GM21360 (cell line): ENCODE results near the gene MAP3K4.

Experiments used
- ATAC-seq: cut with Tn5 transposase; IDR thresholded peaks from one replicate; pipeline ENCODE4 v1.9.1; 2021; ENCODE audit warnings: mild to moderate bottlenecking, moderate library complexity; ENCODE audit not compliant: unreplicated experiment

The MAP3K4 gene

DNA sequence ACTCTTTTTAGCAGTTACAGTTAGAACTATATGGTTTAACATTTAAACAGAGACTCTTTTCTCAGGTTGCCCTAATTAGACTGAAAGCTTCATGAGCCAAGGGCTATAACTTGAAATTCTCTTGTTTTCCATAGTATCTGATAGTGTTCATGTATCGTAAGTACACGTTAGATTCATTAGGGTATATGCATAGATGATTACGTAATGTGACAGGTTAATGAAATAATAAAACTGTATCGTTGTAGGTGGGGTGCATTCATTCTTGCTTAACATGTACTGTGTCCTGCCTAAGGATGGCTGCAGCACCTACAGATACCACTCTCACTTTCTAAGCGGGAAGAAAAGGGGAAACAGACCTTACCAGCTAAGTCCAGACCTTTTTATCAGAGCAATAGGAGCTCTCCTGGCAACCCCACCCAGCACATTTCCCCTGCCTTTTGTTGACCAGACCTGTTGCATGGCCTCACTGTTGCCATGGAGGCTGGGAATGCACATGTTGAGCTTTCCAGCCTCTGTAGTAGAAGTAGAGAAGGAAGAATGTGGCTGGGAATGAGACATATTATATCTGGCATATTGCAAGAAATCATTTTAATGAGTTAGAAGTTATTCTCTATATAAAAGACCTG lies 83.0 kb downstream of the MAP3K4 start:
- no peak for ATAC-seq

DNA sequence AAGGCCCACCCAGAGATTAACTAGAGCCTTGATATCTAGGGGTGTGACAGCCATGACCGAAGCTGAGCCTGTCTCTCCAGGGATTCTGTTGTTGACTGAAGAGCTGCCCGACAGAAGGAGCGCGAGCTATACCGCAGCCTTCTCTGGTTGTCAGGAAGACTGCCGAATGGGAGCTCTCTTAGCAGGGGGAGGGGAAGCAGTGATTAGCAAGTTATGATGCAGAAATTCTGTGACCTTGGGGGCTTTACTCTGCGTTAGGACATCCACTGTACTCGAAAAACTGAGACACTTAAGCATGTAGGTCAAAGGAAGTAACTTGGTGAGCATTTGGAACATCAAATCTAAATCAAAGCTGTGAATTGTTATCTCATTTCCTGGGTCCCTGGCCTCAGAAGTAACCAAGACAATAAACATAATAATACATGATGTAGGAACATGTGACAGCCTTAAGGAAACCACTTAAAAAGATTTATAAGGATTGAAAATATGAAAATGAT lies 84.7 kb downstream of the MAP3K4 start:
- no peak for ATAC-seq

DNA sequence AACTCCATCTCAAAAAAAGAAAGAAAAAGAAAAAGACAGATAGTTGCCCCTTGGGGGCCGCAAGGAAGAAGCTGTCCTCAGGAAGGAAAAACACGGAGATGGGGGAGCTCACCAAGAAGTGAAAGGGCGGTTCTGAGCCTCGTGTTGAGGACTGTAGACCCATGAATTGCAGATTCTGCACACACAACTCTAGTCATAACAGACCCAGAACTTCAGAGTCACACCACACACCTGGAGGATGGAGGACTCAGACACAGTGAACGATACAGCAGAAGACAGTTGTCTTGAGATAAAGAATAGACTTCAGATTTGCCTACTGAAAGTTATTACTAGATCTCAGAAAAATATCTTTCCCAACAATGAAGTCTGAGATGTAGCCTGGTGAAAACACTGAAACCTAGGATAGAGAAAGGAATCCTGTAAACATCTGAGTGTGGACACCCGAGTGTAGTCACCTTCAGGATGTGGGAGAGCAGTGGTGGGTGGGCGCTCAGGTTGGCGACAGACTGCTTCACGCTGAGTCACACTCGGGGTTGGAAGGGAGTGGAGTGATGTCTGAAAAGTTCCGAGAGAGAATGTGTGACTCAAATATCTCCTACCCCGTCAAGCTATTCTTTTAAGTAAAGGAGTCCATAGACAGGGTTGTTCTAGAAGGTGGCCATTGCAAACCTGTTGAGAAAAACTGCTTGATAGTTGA lies 88.1 kb downstream of the MAP3K4 start:
- ATAC-seq: no peak

DNA sequence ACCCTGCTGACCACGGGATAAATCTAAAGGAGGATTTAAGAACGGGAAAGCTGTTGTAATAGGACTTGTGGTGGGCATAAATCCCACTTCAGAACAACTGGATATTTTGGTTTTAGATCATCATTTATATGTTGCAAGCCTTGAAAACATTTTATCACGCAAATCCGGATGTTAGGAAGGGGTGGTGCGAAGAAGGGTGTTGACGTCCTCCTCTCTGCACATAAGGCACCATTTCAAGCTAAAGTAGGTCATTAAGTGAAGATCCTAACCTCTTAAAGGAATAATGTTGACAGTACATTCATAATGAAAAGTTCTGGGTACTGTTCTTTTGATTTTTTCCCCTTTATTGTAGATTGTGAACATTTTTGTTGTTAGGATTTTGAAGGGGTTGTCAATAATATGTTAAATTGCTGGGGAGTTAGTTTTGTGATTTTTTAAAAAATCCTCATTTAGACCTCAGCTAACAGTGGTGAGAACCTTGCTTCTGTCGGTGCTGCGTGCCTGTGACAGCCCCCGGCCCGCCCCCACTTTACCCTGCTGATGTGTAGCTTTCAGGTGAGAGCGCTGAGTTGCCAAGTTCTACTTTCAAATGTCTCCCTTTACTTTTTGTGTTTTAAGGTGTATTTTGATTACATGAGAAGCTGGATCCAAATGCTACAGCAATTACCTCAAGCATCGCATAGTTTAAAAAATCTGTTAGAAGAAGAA lies 88.8 kb downstream of the MAP3K4 start:
- no peak for ATAC-seq

DNA sequence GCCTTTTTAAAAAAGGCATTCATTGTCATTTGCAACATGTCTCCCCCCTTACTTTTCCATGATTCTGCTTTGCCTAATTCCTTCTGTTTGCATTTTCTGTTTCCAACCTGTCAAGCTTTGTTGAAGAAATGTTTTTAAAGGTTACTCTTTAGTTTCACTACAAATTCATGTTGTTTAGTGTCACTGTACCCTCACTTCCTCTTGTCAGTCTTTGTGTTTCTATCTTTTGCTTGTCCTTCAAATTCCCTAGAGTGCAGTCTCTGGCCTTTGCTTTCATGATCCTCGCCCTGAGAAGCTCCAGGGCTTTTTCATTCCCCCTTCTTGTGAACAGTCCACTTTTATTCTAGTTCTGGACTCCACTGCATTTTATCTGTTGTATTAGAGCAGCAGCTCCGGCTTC lies 90.6 kb downstream of the MAP3K4 start:
- no peak for ATAC-seq

DNA sequence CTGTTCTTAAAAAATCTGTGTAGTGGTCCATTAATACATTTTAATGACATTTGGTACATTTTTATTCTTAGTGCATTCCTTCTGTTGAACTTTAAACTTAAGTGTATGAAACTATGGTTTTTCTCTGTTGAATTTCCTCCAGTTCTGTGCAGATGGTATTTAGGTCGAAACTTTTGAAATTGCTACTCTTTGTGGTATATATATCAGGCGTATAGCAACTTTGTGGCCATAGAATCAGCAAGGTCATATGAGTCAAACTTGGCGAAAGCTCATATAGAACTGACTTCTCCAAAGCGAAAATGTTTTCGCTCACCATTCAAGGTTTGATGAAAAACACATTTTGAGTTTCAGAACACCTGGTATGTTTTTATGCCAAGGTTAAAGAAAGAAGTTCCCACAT lies 93.7 kb downstream of the MAP3K4 start:
- no peak for ATAC-seq

DNA sequence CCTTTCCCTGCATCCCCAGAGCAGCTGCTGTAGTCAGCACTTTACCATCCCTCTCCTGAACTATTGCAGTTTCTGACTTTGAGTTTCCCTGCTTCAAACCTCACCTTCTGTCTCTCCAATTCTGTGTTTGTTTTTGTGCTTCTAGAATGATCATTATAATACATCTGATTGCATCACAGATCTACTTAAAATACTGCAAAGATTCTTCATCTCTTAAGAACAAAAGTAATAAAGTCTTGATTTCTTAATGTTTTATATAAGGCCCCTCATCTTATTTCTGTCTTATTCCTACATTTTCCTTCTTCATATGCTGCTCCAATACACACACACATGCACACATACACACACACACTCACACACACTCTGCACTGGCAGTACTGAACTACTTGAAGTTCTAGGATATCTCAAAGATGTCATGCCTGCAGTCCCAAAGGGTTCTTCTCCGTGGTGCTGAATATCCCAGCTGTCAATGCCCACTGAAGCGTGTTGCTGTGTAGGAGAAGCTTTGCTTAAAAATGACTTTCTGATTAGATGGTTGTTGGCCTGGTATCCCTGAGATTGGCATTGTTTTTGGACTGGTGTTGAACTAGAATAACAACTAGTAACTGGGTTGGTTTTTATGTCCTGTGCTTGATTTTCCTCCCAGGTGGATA lies 97.2 kb downstream of the MAP3K4 start:
- ATAC-seq: no peak

DNA sequence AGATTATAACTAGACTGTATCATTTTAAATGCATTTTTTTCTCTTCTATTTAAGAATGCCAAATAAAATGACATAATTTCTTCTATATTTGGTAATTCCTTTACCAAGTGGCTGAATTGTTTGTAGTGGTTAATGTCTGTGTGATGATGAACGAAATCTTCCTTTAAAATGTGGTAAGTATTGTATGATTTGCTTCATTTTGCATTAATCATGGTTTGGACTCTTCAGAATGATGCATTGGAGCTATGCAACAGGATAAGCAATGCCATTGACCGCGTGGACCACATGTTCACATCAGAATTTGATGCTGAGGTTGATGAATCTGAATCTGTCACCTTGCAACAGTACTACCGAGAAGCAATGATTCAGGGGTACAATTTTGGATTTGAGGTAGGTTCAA lies 99.6 kb downstream of the MAP3K4 start:
- ATAC-seq: no peak

DNA sequence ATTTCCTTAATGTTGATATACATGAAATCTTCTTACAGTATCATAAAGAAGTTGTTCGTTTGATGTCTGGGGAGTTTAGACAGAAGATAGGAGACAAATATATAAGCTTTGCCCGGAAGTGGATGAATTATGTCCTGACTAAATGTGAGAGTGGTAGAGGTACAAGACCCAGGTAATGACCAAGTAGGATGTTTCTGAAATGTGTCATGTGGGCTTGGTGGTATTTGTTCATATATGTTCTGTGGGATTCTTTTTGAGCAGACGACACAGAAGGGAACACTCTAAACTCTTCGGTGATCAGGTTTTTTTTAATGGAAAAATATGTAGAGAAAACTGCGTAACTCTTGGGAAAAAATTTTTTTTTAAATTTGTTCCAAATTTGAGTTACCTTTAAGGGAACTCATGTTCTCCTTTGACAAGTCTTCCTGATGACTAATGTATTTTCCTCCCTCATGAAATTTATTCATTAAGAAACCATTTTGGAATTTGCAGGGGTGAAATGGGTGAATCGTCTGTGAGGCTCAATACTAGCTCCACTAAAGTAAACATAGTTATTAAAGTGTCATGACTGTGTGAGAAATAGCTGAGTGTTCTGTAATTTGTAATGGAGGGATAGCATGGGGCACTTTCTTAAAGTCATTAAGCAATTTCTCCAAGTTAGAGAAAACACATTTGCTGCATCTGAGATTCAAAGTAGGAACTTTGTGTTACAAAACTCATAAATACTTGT lies 100.6 kb downstream of the MAP3K4 start:
- no peak for ATAC-seq

DNA sequence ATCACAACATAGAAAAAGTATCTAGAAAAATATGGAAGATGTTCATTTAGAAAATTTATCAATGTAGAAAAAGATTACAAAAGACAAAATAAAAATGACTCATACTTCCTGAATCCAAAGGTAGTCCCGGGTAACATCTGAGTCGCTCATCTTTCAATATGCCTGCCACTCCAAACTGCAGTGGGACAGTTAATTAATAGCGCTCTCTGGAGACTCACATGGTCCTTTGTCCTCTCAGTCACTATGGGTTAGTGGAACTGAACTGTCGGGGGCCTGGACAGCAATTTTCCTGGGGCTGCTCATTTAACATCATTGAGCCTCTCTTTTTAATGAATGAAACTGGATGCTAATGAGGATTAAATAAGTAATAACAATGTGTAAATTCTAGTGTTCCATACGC lies 103.4 kb downstream of the MAP3K4 start:
- ATAC-seq: no peak

DNA sequence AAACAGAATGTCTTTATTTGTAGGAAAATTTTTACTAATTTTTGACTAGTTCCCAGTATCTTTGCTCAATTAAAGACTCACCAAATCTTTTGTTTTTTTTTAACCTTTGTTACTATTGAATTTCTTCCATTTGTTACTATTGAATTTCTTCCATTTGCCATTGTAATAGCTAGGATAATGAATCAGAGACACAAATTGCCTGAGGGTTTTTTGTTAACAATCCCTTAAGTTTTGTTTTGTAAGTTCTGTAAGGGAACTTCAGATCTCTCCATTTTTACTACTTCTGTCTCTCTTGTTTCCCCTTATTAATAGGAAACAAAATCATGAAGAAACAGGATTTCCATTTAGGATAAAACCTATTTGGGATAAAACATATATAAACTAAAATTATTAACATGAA lies 104.3 kb downstream of the MAP3K4 start:
- ATAC-seq: no peak

DNA sequence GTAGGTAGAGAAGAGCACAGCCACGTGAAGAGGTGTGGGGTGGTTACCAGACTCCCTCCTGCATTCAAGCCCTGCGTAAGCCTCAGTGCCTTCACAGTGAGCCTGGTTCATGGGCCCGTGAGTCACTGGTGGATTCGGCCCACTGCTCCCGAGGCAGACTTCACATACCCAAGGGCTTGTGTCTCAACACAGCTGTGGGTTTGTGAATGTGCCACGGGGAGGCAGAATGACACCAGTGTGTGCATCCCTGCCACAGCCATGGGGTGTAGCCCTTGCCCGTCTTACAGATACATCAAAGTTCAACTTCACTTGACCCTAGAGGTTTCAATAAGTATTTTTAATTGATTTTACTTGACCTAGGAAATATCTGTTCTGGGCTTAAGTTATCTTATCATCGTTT lies 108.5 kb downstream of the MAP3K4 start:
- no peak for ATAC-seq

DNA sequence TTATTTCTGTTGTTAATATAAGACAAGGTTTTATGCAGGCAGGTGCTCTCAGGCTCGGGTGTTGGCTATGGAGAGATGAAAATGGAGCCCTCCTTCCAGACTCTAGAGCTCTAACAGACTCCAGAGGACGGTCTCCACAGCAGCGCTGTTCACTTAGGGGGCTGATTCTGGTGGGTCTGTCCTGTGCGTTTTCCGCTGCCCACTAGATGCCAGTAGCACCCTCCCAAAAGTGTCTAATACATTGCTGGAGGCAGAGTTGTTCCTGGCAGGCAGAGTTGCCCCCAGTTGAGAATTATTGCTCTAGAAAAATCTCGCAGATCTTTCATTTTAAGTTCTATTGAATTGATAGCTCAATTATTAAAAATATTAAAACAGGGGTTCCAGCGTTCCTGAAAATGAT lies 109.9 kb downstream of the MAP3K4 start:
- ATAC-seq: no peak

DNA sequence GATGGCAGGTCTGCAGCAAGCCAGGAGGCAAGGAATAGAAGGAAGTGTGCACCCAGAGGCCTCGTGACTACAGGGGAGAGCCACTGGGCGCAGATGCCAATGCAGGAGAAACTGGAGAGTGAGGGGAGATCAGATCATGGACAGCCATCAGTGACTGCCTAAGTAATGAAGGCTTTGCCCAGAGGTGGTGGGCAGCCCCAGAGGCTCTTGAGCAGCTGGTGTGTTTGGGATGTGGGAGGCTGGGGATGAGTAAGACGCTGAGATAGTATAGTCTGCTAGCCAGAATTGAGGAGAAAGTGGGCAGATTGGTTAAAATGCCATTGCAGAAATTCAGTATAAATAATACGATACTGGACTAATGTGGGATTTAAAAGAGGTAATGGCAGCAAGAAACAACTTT lies 111.9 kb downstream of the MAP3K4 start:
- no peak for ATAC-seq

DNA sequence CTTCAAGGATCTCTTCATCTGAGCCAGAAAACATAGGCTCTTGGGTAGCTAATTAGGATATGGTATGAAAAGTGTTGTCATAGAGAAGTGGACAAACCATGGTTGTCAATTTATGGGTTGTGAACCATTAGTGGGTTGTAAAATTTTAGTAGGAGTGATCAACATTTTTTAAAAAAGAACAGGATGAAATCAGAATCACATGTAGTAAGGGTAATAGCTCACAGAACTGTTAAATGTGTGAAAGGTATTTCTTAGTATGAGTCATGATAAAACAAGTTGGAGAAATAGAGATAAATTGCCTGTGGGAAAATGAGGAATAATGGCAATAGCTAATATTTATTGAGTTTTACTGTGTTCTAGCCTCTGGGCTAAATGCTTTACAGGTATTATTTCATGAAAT lies 113.4 kb downstream of the MAP3K4 start:
- ATAC-seq: no peak

DNA sequence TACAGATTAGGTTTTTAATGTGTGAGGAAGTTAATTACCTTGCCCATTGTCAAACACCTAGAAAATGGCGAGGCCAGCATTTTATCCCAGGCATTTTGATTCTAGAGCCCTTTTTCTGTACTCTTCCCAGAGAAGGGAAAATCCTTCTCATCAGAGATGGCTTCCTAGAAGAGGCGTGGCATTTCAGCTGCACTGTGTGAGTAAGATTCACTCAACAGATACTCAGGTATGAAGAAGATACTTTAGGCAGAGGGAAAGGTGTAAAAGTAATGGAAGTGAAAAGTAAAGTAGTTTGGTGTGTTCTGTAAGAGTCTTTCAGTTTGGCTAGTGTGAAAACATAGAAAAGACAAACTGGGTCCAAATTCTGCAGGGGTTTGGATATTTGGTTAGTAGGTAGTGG lies 113.8 kb downstream of the MAP3K4 start:
- ATAC-seq: no peak

DNA sequence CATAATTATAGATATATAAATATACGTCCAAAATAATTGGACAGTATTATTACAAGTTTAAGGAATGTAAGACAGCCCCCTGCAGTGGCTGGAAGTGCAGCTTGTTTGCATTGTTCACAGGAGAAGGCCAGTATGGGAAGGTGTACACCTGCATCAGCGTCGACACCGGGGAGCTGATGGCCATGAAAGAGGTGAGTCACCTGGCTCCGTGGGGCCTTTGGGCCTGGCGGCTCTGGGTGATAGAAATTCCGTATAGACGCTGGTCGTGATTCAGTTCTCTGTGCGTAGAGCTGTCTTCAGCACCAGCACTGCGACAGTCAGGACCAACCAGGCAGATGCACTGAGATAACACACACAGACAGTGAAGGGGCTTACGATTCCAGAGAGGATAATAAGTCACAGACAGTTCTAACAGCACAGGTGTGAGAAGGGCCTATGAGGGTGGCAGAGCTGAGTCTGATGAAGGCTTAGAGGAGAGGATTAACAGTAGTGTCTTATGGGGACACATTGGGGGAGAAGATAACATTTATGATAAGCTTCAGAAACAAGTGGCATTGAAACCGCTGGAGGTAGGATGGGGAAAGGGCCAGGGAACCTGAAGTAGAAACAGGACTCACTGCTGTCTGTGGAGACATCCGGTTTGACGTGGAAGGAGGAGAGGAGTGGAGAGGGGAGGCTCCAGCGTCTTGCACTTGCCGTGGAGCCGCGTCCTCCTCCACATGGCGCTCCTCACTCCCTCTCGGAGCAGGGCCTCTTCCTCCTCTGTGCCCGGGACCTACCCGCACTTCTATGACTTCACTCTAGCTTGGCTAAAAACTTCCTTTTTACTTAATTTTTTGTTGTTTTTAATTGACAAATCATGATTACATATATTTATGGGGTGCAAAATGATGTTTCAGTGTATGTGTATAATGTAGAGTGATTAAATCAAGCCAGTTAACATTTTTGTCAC lies 116.5 kb downstream of the MAP3K4 start:
- ATAC-seq: no peak

DNA sequence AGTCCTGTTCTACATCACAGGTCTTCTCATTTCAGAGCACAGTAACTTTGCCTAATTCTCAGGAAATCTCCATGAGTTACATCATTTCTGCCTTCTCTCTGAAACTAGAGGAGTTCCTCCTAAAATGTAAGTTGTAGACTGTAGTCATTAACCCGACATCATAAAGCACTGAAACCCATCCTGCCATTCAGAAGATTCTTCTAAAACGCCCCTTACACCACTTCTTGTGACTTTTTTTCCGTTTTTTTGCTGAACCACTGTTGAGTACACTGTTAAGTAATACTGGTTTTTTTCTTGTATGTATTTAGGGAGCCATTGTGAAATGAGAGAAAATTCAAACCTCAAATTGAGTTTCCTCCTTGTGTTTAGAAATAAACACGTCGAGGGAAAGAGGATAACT lies 117.3 kb downstream of the MAP3K4 start:
- no peak for ATAC-seq

DNA sequence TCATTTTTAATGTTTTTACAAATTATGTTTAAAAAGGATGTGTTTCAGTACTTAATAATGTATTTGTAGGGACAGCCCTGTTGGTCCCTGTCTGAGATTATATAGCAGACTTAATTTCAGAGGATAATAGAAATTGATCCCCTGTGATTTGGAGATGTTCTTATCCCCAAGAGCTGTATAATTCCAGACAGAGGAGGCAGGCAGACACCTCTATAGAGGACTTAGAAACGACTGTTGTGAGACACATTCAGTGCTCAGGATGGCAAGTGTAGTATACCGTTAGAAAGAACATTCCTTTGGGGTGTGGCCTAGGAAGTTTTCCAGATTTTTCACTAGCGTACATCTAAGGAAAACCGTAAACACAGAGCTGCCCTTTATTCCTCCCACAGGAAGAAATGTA lies 117.8 kb downstream of the MAP3K4 start:
- ATAC-seq: no peak
